H1 (cell line): ENCODE data around the gene MMAA.

Experiments used
- CBX8 ChIP-seq: fragments of 300-800, 300-1000 bp; sonication (generic); IDR thresholded peaks from 2 replicates; pipeline ENCODE4 v1.7.1; 2016; ENCODE audit warnings: low read depth, low read length, borderline replicate concordance
- CHD2 ChIP-seq: IDR thresholded peaks from 2 replicates; pipeline ENCODE4 v1.6.1; 2012; ENCODE audit warnings: low read length, improper control_type of control experiment
- EP300 ChIP-seq, 2 experiments: IDR thresholded peaks; 1 replicate in 1 of 2; 2 replicates in 1 of 2; pipeline ENCODE4 v1.6.1; 2011 to 2012; ENCODE audit warnings: low read depth in 2 of 2, low read length in 2 of 2, mild to moderate bottlenecking in 2 of 2, borderline replicate concordance in 1 of 2, inconsistent platforms in 1 of 2, moderate library complexity in 1 of 2
- EZH2 ChIP-seq: fragments of 200-600 bp; sonication (generic); IDR thresholded peaks from 2 replicates; pipeline ENCODE4 v1.7.1; 2012; ENCODE audit warnings: low read depth, mild to moderate bottlenecking, moderate library complexity, low read length, inconsistent platforms; ENCODE audit not compliant: severe bottlenecking
- HDAC6 ChIP-seq: IDR thresholded peaks from one replicate; pipeline ENCODE4 v1.7.1; 2012; ENCODE audit warnings: low read depth, mild to moderate bottlenecking, inconsistent platforms, low read length, moderate library complexity
- JUN ChIP-seq: IDR thresholded peaks from 2 replicates; pipeline ENCODE4 v1.6.1; 2011; ENCODE audit warnings: low read depth, mild to moderate bottlenecking, improper control_type of control experiment, low read length
- SIN3A ChIP-seq, 2 experiments: IDR thresholded peaks in 1 of 2; conservative IDR thresholded peaks in 1 of 2; 2 replicates each; pipeline ENCODE4 v1.6.1; 2011 to 2012; ENCODE audit warnings: low read length in 2 of 2, improper control_type of control experiment in 1 of 2, low read depth in 1 of 2, mild to moderate bottlenecking in 1 of 2
- SP1 ChIP-seq: IDR thresholded peaks from 2 replicates; pipeline ENCODE4 v1.6.1; 2011; ENCODE audit warnings: low read depth, low read length
- ZNF274 ChIP-seq: IDR thresholded peaks from 2 replicates; pipeline ENCODE4 v1.7.0; 2012; ENCODE audit warnings: low read length, borderline replicate concordance; ENCODE audit errors: extremely low read depth
- TF ChIP-seq, protein P1 (sequence below): IDR thresholded peaks from 2 replicates; pipeline ENCODE4 v1.6.1; 2012; ENCODE audit warnings: low read length, inconsistent platforms
- TF ChIP-seq, protein P2 (sequence below), 3 experiments: IDR thresholded peaks; 1 replicate in 2 of 3; 2 replicates in 1 of 3; pipeline versions ENCODE4 v1.5.1 to v1.6.1; 2011; ENCODE audit warnings: low read length in 3 of 3, mild to moderate bottlenecking in 3 of 3, inconsistent platforms in 2 of 3, low read depth in 1 of 3, moderate library complexity in 1 of 3; ENCODE audit not compliant: insufficient read depth in 1 of 3; ENCODE audit errors: control extremely low read depth in 1 of 3
- TF ChIP-seq, protein P3 (sequence below): IDR thresholded peaks from 2 replicates; pipeline ENCODE4 v1.6.1; 2012; ENCODE audit warnings: inconsistent platforms

GRCh38 chr4:145623831-145624230, 4.6 kb downstream of the MMAA start:
- TF ChIP-seq, protein P1, sequence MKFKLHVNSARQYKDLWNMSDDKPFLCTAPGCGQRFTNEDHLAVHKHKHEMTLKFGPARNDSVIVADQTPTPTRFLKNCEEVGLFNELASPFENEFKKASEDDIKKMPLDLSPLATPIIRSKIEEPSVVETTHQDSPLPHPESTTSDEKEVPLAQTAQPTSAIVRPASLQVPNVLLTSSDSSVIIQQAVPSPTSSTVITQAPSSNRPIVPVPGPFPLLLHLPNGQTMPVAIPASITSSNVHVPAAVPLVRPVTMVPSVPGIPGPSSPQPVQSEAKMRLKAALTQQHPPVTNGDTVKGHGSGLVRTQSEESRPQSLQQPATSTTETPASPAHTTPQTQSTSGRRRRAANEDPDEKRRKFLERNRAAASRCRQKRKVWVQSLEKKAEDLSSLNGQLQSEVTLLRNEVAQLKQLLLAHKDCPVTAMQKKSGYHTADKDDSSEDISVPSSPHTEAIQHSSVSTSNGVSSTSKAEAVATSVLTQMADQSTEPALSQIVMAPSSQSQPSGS = no peak
- no peak for TF ChIP-seq HDAC6
- TF ChIP-seq EP300 (IDR thresholded peaks at IDR 0.05; ENCODE audit: borderline replicate concordance in 1 of 2, low read depth in 2 of 2, low read length in 2 of 2) = no peak
- TF ChIP-seq, protein P2, sequence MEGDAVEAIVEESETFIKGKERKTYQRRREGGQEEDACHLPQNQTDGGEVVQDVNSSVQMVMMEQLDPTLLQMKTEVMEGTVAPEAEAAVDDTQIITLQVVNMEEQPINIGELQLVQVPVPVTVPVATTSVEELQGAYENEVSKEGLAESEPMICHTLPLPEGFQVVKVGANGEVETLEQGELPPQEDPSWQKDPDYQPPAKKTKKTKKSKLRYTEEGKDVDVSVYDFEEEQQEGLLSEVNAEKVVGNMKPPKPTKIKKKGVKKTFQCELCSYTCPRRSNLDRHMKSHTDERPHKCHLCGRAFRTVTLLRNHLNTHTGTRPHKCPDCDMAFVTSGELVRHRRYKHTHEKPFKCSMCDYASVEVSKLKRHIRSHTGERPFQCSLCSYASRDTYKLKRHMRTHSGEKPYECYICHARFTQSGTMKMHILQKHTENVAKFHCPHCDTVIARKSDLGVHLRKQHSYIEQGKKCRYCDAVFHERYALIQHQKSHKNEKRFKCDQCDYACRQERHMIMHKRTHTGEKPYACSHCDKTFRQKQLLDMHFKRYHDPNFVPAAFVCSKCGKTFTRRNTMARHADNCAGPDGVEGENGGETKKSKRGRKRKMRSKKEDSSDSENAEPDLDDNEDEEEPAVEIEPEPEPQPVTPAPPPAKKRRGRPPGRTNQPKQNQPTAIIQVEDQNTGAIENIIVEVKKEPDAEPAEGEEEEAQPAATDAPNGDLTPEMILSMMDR (IDR thresholded peaks at IDR 0.05; ENCODE audit: control extremely low read depth in 1 of 3, insufficient read depth in 1 of 3, low read depth in 1 of 3, low read length in 3 of 3) = no peak
- no peak for TF ChIP-seq CHD2
- TF ChIP-seq JUN = no peak
- TF ChIP-seq EZH2 = no peak
- TF ChIP-seq SP1 = no peak
- TF ChIP-seq SIN3A (conservative IDR thresholded peaks at IDR 0.05 in 1 of 2, IDR thresholded peaks at IDR 0.05 in 1 of 2; ENCODE audit: low read depth in 1 of 2, low read length in 2 of 2) = no peak
- TF ChIP-seq ZNF274 = no peak
- TF ChIP-seq CBX8 = no peak
- TF ChIP-seq, protein P3, sequence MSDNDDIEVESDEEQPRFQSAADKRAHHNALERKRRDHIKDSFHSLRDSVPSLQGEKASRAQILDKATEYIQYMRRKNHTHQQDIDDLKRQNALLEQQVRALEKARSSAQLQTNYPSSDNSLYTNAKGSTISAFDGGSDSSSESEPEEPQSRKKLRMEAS = no peak
